NCI-H345 treated with DMSO at 0.1 percent for 48 hours (cell line): Measurements from ENCODE around the gene ARRB1.

ENCODE experiments used
- DNase-seq: peaks from one replicate; lab custom pipeline; 2025; ENCODE audit not compliant: unreplicated experiment; lab: John Stamatoyannopoulos, UW

ARRB1 gene

DNA sequence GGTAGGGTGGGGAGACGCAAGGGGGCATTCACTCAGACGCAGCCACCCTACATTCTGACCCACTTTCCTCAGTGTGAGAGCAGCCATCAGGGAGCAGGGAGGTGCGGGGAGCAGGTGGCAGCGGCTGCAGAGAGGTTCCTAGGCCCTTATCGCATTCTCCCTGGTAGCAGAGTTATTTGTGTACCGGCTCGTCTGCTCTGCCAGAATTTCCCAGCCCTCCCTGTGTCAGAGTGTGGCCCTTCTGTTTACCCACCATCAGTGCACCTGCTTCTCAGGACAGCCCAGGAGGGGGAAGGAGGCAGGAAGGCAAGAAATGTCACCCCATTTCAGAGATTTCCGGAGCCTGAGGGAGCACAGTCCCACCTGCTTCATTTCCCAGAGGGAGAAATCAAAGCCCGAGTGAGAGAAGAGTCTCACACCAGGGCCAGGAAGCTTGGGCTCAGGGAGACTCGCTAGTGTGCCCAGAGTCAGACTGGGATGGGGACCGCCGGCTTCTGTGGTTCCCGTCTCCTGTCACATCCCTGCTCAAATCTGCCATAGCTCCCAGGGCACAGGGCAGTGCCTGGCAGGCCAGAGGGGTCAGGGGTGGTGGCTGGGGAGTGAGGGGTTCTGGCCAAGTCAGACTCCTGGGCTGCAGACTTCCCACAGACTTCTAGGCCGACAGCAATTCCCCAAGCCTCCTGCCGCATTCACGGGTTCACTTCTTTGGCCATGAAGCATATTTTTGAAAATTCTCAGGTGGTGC, 49.7 kb downstream of the ARRB1 start:
- DNase-seq = peak; percentile 20

GRCh38 chr11:75301131-75301530, 50.3 kb downstream of the ARRB1 start:
- DNase-seq = peak; percentile 4

DNA sequence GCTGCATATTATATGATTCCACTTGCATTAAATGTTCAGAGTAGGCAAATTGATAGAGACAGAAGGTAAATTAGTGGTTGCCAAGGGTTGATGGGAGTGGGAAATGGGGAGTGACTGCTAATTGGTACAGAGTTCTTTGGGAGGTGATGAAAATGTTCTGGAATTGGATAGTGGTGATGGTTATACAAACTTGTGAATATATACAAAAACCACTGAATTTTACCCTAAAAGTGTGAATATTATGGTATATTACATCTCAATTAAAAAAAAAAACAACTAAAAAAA, 52.5 kb downstream of the ARRB1 start:
- no peak for DNase-seq

GRCh38 chr11:75298191-75298975, 53.1 kb downstream of the ARRB1 start:
- DNase-seq = peak; percentile 21

- no peak for DNase-seq
These were observed 57.6 kb downstream of the ARRB1 start for GRCh38 chr11:75293903-75294302.

DNA sequence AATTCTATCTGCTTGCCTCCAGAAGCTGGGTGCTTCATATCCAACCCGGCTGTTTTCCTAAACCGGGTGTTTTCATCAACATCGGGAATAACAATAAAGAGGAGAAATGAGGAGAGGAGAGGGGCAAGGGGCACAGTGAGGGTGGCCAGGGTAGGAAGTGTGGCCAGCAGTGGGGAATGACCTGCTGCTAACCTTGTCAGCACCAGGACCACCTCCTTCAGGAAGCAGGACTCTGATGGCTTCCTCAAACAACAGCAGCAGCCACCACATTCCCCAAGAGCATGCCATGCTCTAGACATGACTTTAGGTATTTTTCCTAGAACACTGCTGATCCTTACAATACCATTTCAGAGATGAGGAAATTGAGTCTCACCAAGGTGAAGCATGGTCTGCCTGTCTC, 58.5 kb downstream of the ARRB1 start:
- DNase-seq = no peak

- no peak for DNase-seq
These were observed 59.7 kb downstream of the ARRB1 start for GRCh38 chr11:75291741-75292140.

DNA sequence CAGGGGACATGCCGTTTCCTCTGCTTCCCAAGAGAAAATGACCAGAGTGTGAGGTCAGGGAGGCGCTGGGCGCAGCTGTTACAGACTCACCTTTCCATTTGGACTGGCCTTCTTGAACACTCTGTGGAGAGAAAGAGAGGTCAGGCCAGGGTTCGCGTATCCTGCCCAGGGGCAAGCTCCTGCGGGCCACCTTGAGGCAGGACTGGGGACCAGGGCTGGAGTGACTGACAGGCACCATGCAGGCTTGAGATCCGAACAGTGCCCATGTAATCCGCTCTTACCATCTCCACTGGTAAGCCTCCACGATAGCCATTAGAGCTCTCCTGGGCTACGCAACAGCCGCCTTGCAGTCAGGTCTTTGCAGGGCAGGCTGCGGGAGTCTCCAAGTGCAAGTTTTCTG, 61.5 kb downstream of the ARRB1 start:
- DNase-seq = no peak

- no peak for DNase-seq
These were observed 62.0 kb downstream of the ARRB1 start for GRCh38 chr11:75289511-75289760.

- DNase-seq = no peak
These were observed 63.9 kb downstream of the ARRB1 start for GRCh38 chr11:75287579-75287978.

DNA sequence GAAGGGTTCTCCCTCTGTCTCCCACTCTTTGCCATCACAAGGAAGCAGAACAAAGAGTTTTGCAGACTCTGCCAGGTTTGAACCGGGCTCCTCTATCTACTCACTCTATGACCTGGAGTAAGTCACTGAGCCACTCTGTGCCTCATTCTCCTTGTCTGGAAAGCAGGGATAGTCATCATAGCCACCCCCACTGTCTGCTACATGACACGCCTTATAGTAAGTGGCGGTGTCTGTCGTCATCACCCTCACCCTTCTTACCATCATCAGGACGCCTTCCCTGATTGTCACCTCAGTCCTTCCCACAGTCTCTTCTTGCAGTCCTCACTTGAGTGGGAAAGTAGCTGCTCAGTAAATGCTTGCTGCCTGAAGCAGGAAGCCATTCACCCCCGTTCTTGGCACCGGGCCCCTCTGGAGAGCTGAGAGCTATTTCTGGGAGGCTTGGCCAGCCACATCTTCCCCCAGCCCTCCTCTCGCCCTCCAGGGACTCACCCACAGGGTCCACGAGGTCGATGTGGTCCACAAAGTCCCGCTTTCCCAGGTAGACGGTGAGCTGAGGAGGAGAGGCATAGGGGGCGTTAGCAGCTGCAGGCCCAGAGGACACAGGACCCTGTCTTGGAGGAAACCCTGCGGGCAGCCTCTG, 64.5 kb downstream of the ARRB1 start:
- no peak for DNase-seq

DNA sequence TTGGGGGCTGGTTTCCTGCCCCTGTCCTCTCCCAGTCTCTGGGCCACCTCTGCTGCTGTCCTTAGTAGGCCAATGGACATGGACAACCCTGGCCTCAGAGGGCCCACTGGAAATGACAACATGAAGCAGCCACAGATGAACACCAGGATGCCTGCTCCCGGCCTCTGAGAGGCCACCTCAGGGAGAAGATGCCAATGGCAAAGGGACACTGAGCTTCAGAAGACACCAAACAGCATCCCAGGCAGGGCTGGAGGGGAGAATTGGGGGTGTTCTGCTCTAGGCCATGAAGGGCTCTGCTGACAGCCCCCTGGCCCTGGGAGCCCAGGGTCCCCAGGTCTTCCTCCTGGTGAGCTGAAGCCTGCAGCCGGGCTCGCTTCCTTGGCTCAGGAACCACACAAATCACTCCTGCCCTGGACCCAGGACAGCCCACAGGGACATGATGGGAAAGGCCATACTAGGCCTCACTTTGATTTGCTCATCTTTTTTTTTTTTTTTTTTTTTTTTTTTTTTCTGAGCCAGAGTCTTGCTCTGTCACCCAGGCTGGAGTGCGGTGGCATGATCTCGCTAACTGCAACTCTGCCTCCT, 65.6 kb downstream of the ARRB1 start:
- no peak for DNase-seq

DNA sequence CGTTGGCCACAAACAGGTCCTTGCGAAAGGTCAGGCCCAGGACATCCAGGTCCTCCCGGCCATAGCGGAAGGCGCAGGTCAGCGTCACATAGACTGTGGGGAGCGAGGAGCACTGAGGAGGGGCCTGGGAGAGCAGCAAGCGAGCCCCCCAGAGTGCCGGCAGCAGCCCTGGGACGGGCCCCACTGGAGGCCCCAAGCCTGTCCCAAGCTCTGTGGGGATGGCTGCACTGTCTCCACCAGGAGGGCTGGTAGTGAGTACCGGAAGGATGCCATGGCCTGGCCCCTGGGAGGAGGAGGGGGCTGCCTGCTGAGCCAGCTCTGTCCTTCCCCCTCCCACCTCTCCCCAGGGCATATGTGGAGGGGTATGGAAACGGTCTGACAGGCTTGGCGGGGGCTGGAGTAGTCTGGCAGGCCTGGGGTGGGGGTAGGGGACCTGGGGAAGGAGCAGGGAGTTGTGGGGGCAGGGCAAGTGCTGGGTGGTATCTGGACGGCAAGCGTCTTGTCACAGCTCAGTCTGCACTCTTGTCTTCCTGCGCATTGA, 68.0 kb downstream of the ARRB1 start:
- DNase-seq = no peak

- no peak for DNase-seq
These were observed 69.9 kb downstream of the ARRB1 start for GRCh38 chr11:75281469-75282095.

GRCh38 chr11:75280770-75281468, 70.5 kb downstream of the ARRB1 start:
- DNase-seq = peak; percentile 0

GRCh38 chr11:75280227-75280701, 71.2 kb downstream of the ARRB1 start:
- peak; percentile 46 for DNase-seq

- no peak for DNase-seq
These were observed 72.2 kb downstream of the ARRB1 start for GRCh38 chr11:75279273-75279672.

- DNase-seq = no peak
These were observed 73.3 kb downstream of the ARRB1 start for GRCh38 chr11:75277991-75278790.

DNA sequence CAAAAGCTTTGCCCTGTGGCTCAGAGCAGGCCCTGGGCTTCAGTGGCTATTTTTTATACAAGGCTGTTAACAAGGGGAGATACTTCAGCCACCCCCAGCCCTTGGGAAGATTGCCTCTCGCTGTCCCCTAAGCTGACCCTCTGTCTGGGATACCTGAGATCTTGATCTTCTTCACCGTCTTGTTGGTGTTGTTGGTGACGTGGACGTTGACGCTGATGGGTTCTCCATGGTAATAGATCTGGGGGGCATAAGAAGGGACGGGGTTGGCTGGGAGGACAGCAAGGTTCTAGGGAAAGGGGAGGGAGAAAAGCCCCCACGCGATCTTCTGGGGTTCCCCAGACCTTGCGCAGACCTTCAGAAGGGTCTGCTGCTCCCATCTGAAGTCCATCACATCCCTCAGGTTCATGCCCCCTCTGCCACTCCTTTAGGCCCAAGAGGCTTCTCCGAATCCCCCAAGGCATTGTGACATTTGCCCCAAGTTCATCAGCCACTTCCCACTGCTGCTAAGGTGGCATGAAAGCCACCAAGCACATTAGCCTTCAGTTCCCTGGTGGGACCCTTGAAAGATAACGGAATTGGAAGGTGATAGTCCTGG, 74.2 kb downstream of the ARRB1 start:
- DNase-seq = no peak
